HEK293 (cell line): Measurements from ENCODE around the gene OTOF.

Source experiments
- CTCF ChIP-seq: fragments of 450-650 bp; formaldehyde crosslinking; IDR thresholded peaks from 2 replicates; pipeline ENCODE4 v1.5.1; 2016; ENCODE audit warnings: missing biosample characterization, missing genetic modification characterization
- ZFP37 ChIP-seq: fragments of 450-650 bp; formaldehyde crosslinking; IDR thresholded peaks from 2 replicates; pipeline ENCODE4 v1.5.1; 2016; ENCODE audit warnings: missing biosample characterization, missing genetic modification characterization
- ZNF747 ChIP-seq: fragments of 450-650 bp; formaldehyde crosslinking; IDR thresholded peaks from 2 replicates; pipeline ENCODE4 v1.5.1; 2016; ENCODE audit warnings: missing biosample characterization, missing genetic modification characterization

DNA sequence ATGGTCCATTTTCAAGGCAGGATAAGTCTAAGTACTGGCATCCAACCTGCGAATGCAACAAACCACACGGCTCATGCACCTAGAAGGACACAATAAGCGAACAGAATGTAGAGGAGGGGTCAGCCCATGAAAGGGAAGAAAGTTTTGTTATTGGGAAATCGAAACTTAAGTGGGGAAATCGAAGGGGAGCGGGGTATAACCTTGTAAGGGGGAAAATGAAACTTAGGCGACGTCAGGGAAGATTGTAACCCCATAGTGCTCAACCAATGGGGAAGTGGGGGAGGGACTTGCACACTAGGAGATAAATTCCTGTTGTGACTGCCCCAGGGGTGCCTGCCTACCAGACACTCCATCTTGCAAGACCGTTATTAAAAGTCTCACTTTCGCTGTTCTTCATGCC is 15.6 kb upstream of the OTOF start:
- TF ChIP-seq ZFP37 (tag by site-specific recombination) (no peak), ZNF747 (tag by site-specific recombination) (no peak), CTCF (no peak)
